Measurements from ENCODE around the gene NFIA. TPM values are rescaled to one million over a fixed set of nuclear protein-coding genes. Genes with fewer than 3 reads are reported as not detected.
A peak's percentile ranks its signal among the peaks of the same experiment; 100 is the strongest.
"Not testable (repeated sequence)": the region's sequence is repeated elsewhere in the genome, so short reads cannot be mapped to it uniquely, and the experiment has no call there.

NFIA gene
- polyA plus RNA-seq, 1 donor: 9.6 TPM

GRCh38 chr1:61125263-61125662 lies 42.9 kb downstream of the NFIA start:
- DNase-seq: no peak
- H3K27ac ChIP-seq (ENCODE audit: low read length): no peak overlapping the region
- H3K9me3 ChIP-seq (ENCODE audit: control insufficient read depth, low read depth, low read length): no peaks in the 10 kb centered on the region
- H3K27me3 ChIP-seq (ENCODE audit: control insufficient read depth, insufficient read depth, low read length): no peaks in the 10 kb centered on the region
- WGBS (ENCODE audit: insufficient coverage, low lambda C conversion rate): 96% methylated on average over 4 of the region's 7 CpGs
- H3K36me3 ChIP-seq (ENCODE audit: control insufficient read depth, insufficient read depth, low read length): no peaks in the 10 kb centered on the region
- no peaks in the 10 kb centered on the region for H3K4me1 ChIP-seq (ENCODE audit: control insufficient read depth, insufficient read depth, low read length)
- no peak overlapping the region for H3K4me3 ChIP-seq (ENCODE audit: low read length)

GRCh38 chr1:61125895-61126294 lies 43.5 kb downstream of the NFIA start:
- H3K9me3 ChIP-seq (ENCODE audit: control insufficient read depth, low read depth, low read length): no peaks in the 10 kb centered on the region
- DNase-seq: no peak
- no peaks in the 10 kb centered on the region for H3K27me3 ChIP-seq (ENCODE audit: control insufficient read depth, insufficient read depth, low read length)
- no peaks in the 10 kb centered on the region for H3K36me3 ChIP-seq (ENCODE audit: control insufficient read depth, insufficient read depth, low read length)
- no peak overlapping the region for H3K27ac ChIP-seq (ENCODE audit: low read length)
- no CpG with 5 or more reads among the region's 3 CpGs for WGBS (ENCODE audit: insufficient coverage, low lambda C conversion rate)
- no peaks in the 10 kb centered on the region for H3K4me1 ChIP-seq (ENCODE audit: control insufficient read depth, insufficient read depth, low read length)
- no peak overlapping the region for H3K4me3 ChIP-seq (ENCODE audit: low read length)

GRCh38 chr1:61126843-61127242 lies 44.5 kb downstream of the NFIA start:
- DNase-seq; H3K9me3 ChIP-seq (ENCODE audit: control insufficient read depth, low read depth, low read length); H3K36me3 ChIP-seq (ENCODE audit: control insufficient read depth, insufficient read depth, low read length); H3K27ac ChIP-seq (ENCODE audit: low read length); H3K4me3 ChIP-seq (ENCODE audit: low read length); H3K4me1 ChIP-seq (ENCODE audit: control insufficient read depth, insufficient read depth, low read length); H3K27me3 ChIP-seq (ENCODE audit: control insufficient read depth, insufficient read depth, low read length): not testable (repeated sequence)
- WGBS (ENCODE audit: insufficient coverage, low lambda C conversion rate): 96% methylated on average over 5 of the region's 12 CpGs

DNA sequence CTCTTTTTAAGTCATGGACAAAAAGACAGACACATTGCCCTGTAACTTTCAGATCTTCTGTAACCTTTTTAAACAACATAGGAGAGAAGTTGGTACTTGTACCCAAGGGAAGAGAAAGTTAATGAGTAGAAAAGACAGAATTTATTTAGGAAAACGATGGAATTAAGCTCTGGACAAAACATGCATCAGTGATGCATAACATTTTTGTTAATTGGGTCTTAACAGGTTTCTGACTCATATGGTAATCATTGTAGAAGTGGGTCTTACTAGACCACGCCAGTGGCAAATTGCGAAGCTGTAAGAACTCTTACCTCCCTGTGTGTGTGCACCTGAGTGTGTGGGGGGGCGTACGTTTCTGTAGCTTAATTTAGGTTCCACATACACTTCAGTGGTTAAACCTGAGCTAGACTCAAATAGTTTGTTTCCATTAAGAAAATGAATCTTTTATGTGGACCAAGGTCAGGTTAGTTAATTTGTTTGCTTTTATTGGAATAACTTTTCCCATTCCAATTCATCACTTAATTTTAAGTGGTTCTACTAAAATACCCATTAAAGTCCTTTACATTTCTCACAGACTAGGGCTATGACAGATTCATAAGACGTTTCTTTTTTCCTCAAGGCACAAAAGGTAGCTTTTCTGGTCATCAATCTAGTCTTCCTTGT lies 48.1 kb downstream of the NFIA start:
- H3K4me1 ChIP-seq (ENCODE audit: control insufficient read depth, insufficient read depth, low read length): no peaks in the 10 kb centered on the region
- 81% methylated on average over 3 of the region's 6 CpGs for WGBS (ENCODE audit: insufficient coverage, low lambda C conversion rate)
- DNase-seq: no peak
- no peaks in the 10 kb centered on the region for H3K27me3 ChIP-seq (ENCODE audit: control insufficient read depth, insufficient read depth, low read length)
- no peak overlapping the region for H3K27ac ChIP-seq (ENCODE audit: low read length)
- H3K9me3 ChIP-seq (ENCODE audit: control insufficient read depth, low read depth, low read length): no peaks in the 10 kb centered on the region
- no peaks in the 10 kb centered on the region for H3K36me3 ChIP-seq (ENCODE audit: control insufficient read depth, insufficient read depth, low read length)
- no peak overlapping the region for H3K4me3 ChIP-seq (ENCODE audit: low read length)

DNA sequence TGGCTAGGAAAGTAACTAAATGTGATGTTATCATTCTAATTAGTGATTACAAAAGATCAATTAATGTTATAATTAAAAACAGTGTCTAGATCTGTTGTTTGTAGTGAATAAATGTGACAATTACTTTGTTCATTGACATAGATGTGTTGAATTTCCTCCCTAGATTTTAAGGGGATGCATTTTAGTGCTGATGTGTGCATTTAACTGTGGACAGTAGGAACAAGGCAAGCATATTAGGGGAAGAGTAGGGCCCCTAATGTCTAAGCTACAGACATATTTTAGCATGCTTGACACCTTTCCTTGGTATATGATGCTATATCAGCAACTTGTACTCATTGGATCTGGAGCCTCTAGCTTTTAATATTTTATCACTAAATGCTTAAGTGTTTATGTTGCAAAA lies 48.9 kb downstream of the NFIA start:
- no peak overlapping the region for H3K4me3 ChIP-seq (ENCODE audit: low read length)
- no peak overlapping the region for H3K27ac ChIP-seq (ENCODE audit: low read length)
- H3K36me3 ChIP-seq (ENCODE audit: control insufficient read depth, insufficient read depth, low read length): no peaks in the 10 kb centered on the region
- no peaks in the 10 kb centered on the region for H3K4me1 ChIP-seq (ENCODE audit: control insufficient read depth, insufficient read depth, low read length)
- H3K9me3 ChIP-seq (ENCODE audit: control insufficient read depth, low read depth, low read length): no peaks in the 10 kb centered on the region
- DNase-seq: no peak
- H3K27me3 ChIP-seq (ENCODE audit: control insufficient read depth, insufficient read depth, low read length): no peaks in the 10 kb centered on the region

DNA sequence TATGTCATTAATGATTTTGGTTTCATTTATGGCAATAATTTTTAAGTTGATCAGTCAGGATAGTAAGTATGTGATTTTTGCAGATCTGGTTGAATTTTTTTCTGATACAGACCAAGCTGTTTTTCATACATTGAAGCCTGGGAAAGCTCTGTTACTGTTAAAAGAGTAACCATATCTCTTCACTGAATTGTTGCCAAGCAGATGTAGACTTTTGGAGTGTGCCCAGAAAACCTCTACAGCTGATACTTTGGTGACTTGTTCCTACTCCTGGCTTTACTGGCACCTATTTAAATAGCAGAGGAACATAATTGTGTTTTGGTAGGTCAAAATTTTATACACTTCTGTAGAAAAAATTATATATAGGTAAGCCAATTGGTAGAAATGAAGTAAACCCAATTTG lies 49.4 kb downstream of the NFIA start:
- no peak overlapping the region for H3K4me3 ChIP-seq (ENCODE audit: low read length)
- no peak for DNase-seq
- no peaks in the 10 kb centered on the region for H3K27me3 ChIP-seq (ENCODE audit: control insufficient read depth, insufficient read depth, low read length)
- H3K27ac ChIP-seq (ENCODE audit: low read length): no peak overlapping the region
- H3K36me3 ChIP-seq (ENCODE audit: control insufficient read depth, insufficient read depth, low read length): no peaks in the 10 kb centered on the region
- H3K9me3 ChIP-seq (ENCODE audit: control insufficient read depth, low read depth, low read length): no peaks in the 10 kb centered on the region
- no peaks in the 10 kb centered on the region for H3K4me1 ChIP-seq (ENCODE audit: control insufficient read depth, insufficient read depth, low read length)

GRCh38 chr1:61132176-61132638 lies 49.8 kb downstream of the NFIA start:
- Histone ChIP-seq H3K27ac (ENCODE audit: low read length) (no peak overlapping the region), H3K36me3 (ENCODE audit: control insufficient read depth, insufficient read depth, low read length) (no peaks in the 10 kb centered on the region), H3K9me3 (ENCODE audit: control insufficient read depth, low read depth, low read length) (no peaks in the 10 kb centered on the region), H3K4me3 (ENCODE audit: low read length) (no peak overlapping the region), H3K4me1 (ENCODE audit: control insufficient read depth, insufficient read depth, low read length) (no peaks in the 10 kb centered on the region), H3K27me3 (ENCODE audit: control insufficient read depth, insufficient read depth, low read length) (no peaks in the 10 kb centered on the region)
- WGBS (ENCODE audit: insufficient coverage, low lambda C conversion rate): 47% methylated on average over 2 of the region's 5 CpGs
- no peak for DNase-seq

DNA sequence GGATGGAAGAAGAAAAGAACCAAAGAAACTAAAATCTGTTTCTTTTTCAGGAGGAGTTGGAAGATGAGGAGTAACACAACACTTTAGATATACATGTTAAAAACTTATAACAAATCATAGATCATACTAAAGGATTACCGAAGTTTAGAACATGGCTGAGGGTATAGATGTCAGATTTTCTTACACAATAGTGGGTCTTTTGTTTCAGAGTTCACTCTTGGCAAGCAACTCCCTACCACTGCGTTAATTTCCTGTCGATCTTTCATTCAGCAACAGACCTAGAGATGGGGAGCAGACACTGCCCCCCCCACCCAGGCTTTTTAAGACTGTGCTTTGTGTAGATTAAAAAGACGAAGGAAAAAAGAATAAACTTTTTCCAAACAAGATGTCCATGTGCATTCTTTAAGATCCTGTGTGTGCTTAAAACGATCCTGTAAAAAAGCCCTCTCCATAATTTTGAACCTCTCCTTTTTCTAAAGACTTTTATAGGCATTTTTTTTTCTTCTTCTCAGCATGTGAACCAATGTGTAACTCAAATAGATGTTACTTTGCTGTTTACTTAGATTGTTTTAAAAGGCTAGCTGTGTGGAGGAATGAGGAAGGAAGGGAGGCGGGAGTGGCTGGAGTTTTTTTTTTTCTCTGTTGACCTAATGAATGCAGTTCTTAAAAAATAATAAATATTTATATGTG lies 50.4 kb downstream of the NFIA start:
- no peak for DNase-seq
- Histone ChIP-seq H3K27ac (ENCODE audit: low read length) (peak overlapping the region; percentile 11), H3K27me3 (ENCODE audit: control insufficient read depth, insufficient read depth, low read length) (no peaks in the 10 kb centered on the region), H3K4me1 (ENCODE audit: control insufficient read depth, insufficient read depth, low read length) (no peaks in the 10 kb centered on the region), H3K36me3 (ENCODE audit: control insufficient read depth, insufficient read depth, low read length) (no peaks in the 10 kb centered on the region), H3K9me3 (ENCODE audit: control insufficient read depth, low read depth, low read length) (no peaks in the 10 kb centered on the region), H3K4me3 (ENCODE audit: low read length) (no peak overlapping the region)
- 40% methylated on average over 4 of the region's 6 CpGs for WGBS (ENCODE audit: insufficient coverage, low lambda C conversion rate)

GRCh38 chr1:61133335-61134019 lies 51.1 kb downstream of the NFIA start:
- Histone ChIP-seq H3K27me3 (ENCODE audit: control insufficient read depth, insufficient read depth, low read length) (no peaks in the 10 kb centered on the region), H3K9me3 (ENCODE audit: control insufficient read depth, low read depth, low read length) (no peaks in the 10 kb centered on the region), H3K4me3 (ENCODE audit: low read length) (no peak overlapping the region), H3K4me1 (ENCODE audit: control insufficient read depth, insufficient read depth, low read length) (no peaks in the 10 kb centered on the region), H3K27ac (ENCODE audit: low read length) (no peak overlapping the region), H3K36me3 (ENCODE audit: control insufficient read depth, insufficient read depth, low read length) (no peaks in the 10 kb centered on the region)
- DNase-seq: no peak
- WGBS (ENCODE audit: insufficient coverage, low lambda C conversion rate): no CpG with 5 or more reads among the region's 4 CpGs

- WGBS (ENCODE audit: insufficient coverage, low lambda C conversion rate): no CpG with 5 or more reads among the region's 3 CpGs
- no peak for DNase-seq
- Histone ChIP-seq H3K27ac (ENCODE audit: low read length) (no peak overlapping the region), H3K9me3 (ENCODE audit: control insufficient read depth, low read depth, low read length) (no peaks in the 10 kb centered on the region), H3K4me1 (ENCODE audit: control insufficient read depth, insufficient read depth, low read length) (no peaks in the 10 kb centered on the region), H3K36me3 (ENCODE audit: control insufficient read depth, insufficient read depth, low read length) (no peaks in the 10 kb centered on the region), H3K27me3 (ENCODE audit: control insufficient read depth, insufficient read depth, low read length) (no peaks in the 10 kb centered on the region), H3K4me3 (ENCODE audit: low read length) (no peak overlapping the region)
Observed at GRCh38 chr1:61135291-61135690, 52.9 kb downstream of the NFIA start.

Measured in large intestine (tissue), 3 donors.